ENCODE data around the gene MAPK11.

DNA sequence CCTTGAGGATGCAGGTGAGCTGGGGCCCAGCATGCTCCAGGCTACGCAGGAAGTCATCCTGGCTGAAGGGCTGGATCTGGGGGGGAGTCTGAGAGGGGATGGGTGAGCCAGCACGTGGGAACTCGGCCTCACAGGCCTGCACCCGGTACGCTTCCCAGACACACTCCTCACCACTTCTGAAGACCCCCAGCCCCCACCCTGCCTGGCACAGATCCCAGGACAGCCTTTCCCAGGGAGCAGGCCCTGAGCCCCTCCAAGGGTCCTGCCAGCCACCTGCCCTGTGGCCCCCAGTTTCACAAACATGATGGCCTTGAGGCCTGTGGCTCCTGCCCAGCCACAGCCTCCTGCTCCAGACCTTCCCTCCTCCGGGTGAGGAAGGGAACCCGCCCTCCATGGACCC lies 42.8 kb upstream of the MAPK11 start:
- TF ChIP-seq BHLHE40 (IDR thresholded peaks at IDR 0.05; ENCODE audit: borderline replicate concordance) (no peak), FOXM1 (IDR thresholded peaks at IDR 0.05; ENCODE audit: borderline replicate concordance) (no peak), TARDBP (IDR thresholded peaks at IDR 0.05) (no peak), LEF1 (IDR thresholded peaks at IDR 0.05; ENCODE audit: borderline replicate concordance) (no peak), SP1 (IDR thresholded peaks at IDR 0.05) (no peak), ZNF384 (IDR thresholded peaks at IDR 0.05) (no peak), FOXA1 (IDR thresholded peaks at IDR 0.05) (no peak), HDGF (IDR thresholded peaks at IDR 0.05; ENCODE audit: borderline replicate concordance) (no peak), SUZ12 (IDR thresholded peaks at IDR 0.05) (no peak)
- TF ChIP-seq, protein P1, sequence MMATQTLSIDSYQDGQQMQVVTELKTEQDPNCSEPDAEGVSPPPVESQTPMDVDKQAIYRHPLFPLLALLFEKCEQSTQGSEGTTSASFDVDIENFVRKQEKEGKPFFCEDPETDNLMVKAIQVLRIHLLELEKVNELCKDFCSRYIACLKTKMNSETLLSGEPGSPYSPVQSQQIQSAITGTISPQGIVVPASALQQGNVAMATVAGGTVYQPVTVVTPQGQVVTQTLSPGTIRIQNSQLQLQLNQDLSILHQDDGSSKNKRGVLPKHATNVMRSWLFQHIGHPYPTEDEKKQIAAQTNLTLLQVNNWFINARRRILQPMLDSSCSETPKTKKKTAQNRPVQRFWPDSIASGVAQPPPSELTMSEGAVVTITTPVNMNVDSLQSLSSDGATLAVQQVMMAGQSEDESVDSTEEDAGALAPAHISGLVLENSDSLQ (IDR thresholded peaks at IDR 0.05), result no peak

All from HEK293T (cell line).